ENCODE results near the gene TRAK1. TPM values are rescaled to one million over a fixed set of nuclear protein-coding genes. Genes with fewer than 3 reads are reported as not detected.

Gene TRAK1
- total and polyA plus RNA-seq, 2 donors (not counting 1 experiment from before 2014, with no cell fraction given): 71.3 to 129 TPM

GRCh38 chr3:42070524-42070923, 20.6 kb upstream of the TRAK1 start:
- no peak overlapping the region for H2AFZ ChIP-seq (ENCODE audit: insufficient read depth, low read depth, low read length, poor library complexity, severe bottlenecking)
- ATAC-seq (ENCODE audit: low read depth) (no peak), DNase-seq (no peak)
- peak overlapping the region; percentile 74 for H3K4me2 ChIP-seq (replicated peaks; ENCODE audit: low read depth, low read length, poor library complexity, severe bottlenecking)
- TF ChIP-seq CTCF (IDR thresholded peaks at IDR 0.05): no peak
- TF ChIP-seq EZH2 (IDR thresholded peaks at IDR 0.05; ENCODE audit: borderline replicate concordance, insufficient read depth, low read depth, low read length, poor library complexity, severe bottlenecking): no peak
- Mint-ChIP-seq H3K27me3 (no peaks in the 10 kb centered on the region), H3K4me1 (peaks cover 88% of the 10 kb centered on the region), H3K4me3 (no peak overlapping the region), H3K27ac (peak overlapping the region; percentile 69), H3K9me3 (ENCODE audit: insufficient read depth) (no peaks in the 10 kb centered on the region)
- intact Hi-C loops (cut with micrococcal nuclease): no loop called here
- CTCF ChIA-PET: no interaction called here
- H3K79me2 ChIP-seq (ENCODE audit: control insufficient read depth, insufficient read depth, low read length): peaks cover 97% of the 10 kb centered on the region
- POLR2A ChIA-PET: no interaction called here
- peaks cover 0 to 5% of the 10 kb centered on the region in 2 experiments for H3K36me3 ChIP-seq (replicated peaks in 1 of 2; ENCODE audit: control extremely low read depth in 1 of 2, control insufficient read depth in 1 of 2, extremely low read depth in 1 of 2, insufficient read depth in 2 of 2, low read length in 1 of 2)
- H3K27me3 ChIP-seq (replicated peaks in 1 of 4; ENCODE audit: control extremely low read depth in 1 of 4, control insufficient read depth in 3 of 4, insufficient read depth in 4 of 4, low read length in 3 of 4): no peaks in the 10 kb centered on the region
- H3K27ac ChIP-seq (ENCODE audit: low read length in 2 of 2): peak overlapping the region in 1 of 2 donors; percentile 80
- H3K4me1 ChIP-seq (ENCODE audit: control insufficient read depth in 2 of 2, insufficient read depth in 2 of 2, low read length in 2 of 2): peaks cover 81 to 91% of the 10 kb centered on the region in 2 donors
- H3K4me3 ChIP-seq (ENCODE audit: control extremely low read depth in 1 of 5, extremely low read depth in 1 of 5, insufficient read depth in 1 of 5, low read depth in 2 of 5, low read length in 4 of 5): no peak overlapping the region
- 80% methylated on average over 1 of the region's 1 CpG for WGBS (ENCODE audit: insufficient coverage)
- H3K9me3 ChIP-seq (ENCODE audit: control extremely low read depth in 1 of 3, control insufficient read depth in 2 of 3, insufficient read depth in 1 of 3, low read length in 2 of 3): no peaks in the 10 kb centered on the region
- peaks cover 4% of the 10 kb centered on the region for H4K20me1 ChIP-seq (ENCODE audit: control insufficient read depth, insufficient read depth, low read length, poor library complexity, severe bottlenecking)
- no peak overlapping the region for H3K9ac ChIP-seq (ENCODE audit: low read length)

Measured in B cell (primary cell).